H54 (cell line): ENCODE measurements around the gene SECISBP2.
"Not testable (repeated sequence)": the region's sequence is repeated elsewhere in the genome, so short reads cannot be mapped to it uniquely, and the experiment has no call there.

Source experiments
- DNase-seq: peaks from one replicate; pipeline ENCODE4 v3.0.0; 2011; ENCODE audit warnings: low spot score, mixed read lengths; ENCODE audit not compliant: insufficient read length
- FAIRE-seq: peaks from 3 replicates; lab custom pipeline; 2011; peaks lifted over from hg19 to GRCh38; lab: Jason Lieb, UNC
- POLR2A ChIP-seq: IDR thresholded peaks from 2 replicates; pipeline ENCODE4 v1.6.1; 2011; ENCODE audit warnings: low read depth, mild to moderate bottlenecking, low read length

The SECISBP2 gene

GRCh38 chr9:89361816-89362646 lies 43.7 kb downstream of the SECISBP2 start:
- no peak for TF ChIP-seq POLR2A
- FAIRE-seq (no peak), DNase-seq (no peak)

- no peak for TF ChIP-seq POLR2A
- DNase-seq (no peak), FAIRE-seq (no peak)
Observed at GRCh38 chr9:89362647-89363310, 44.5 kb downstream of the SECISBP2 start.

- no peak for TF ChIP-seq POLR2A
Observed at GRCh38 chr9:89363311-89363670, 45.0 kb downstream of the SECISBP2 start.

GRCh38 chr9:89363921-89364665 lies 45.8 kb downstream of the SECISBP2 start:
- no peak for TF ChIP-seq POLR2A
- DNase-seq (no peak), FAIRE-seq (no peak)

More at GRCh38 chr9:89363311-89363670, 45.0 kb downstream of the SECISBP2 start:
- no peak for DNase-seq
- FAIRE-seq: no peak

- DNase-seq (no peak), FAIRE-seq (no peak)
- no peak for TF ChIP-seq POLR2A
Observed at GRCh38 chr9:89364666-89365531, 46.6 kb downstream of the SECISBP2 start.

GRCh38 chr9:89365532-89365912 lies 47.2 kb downstream of the SECISBP2 start:
- TF ChIP-seq POLR2A: no peak
- DNase-seq (no peak), FAIRE-seq (no peak)

- FAIRE-seq (no peak), DNase-seq (no peak)
- TF ChIP-seq POLR2A: no peak
Observed at GRCh38 chr9:89366711-89367110, 48.4 kb downstream of the SECISBP2 start.

- FAIRE-seq: no peak
- no peak for TF ChIP-seq POLR2A
Observed at GRCh38 chr9:89367281-89367680, 49.0 kb downstream of the SECISBP2 start.

GRCh38 chr9:89367726-89368437 lies 49.6 kb downstream of the SECISBP2 start:
- DNase-seq: no peak
- no peak for TF ChIP-seq POLR2A
- FAIRE-seq: no peak

More at GRCh38 chr9:89367281-89367680, 49.0 kb downstream of the SECISBP2 start:
- no peak for DNase-seq

- TF ChIP-seq POLR2A: no peak
- no peak for FAIRE-seq
Observed at GRCh38 chr9:89368550-89368949, 50.2 kb downstream of the SECISBP2 start.

GRCh38 chr9:89368978-89369377 lies 50.7 kb downstream of the SECISBP2 start:
- FAIRE-seq: no peak
- no peak for DNase-seq
- no peak for TF ChIP-seq POLR2A

More at GRCh38 chr9:89368550-89368949, 50.2 kb downstream of the SECISBP2 start:
- DNase-seq: no peak

- DNase-seq: no peak
- no peak for TF ChIP-seq POLR2A
- FAIRE-seq: no peak
Observed at GRCh38 chr9:89370593-89370992, 52.3 kb downstream of the SECISBP2 start.

- FAIRE-seq, DNase-seq: not testable (repeated sequence)
Observed at GRCh38 chr9:89371791-89372190, 53.5 kb downstream of the SECISBP2 start.
